Endothelial cell of hepatic sinusoid (primary cell): Measurements from ENCODE around the gene DGKB.

ENCODE experiments used
- in situ Hi-C: cut with HindIII; loops from 2 replicates; pipeline ENCODE4 v1.10.0; 2017; ENCODE audit warnings: low sequenced_read_pairs

DGKB gene

GRCh38 chr7:14861456-14861855 is 41.1 kb downstream of the DGKB start:
- in situ Hi-C loops, result no loop called here

- in situ Hi-C loops, result no loop called here
Observed at GRCh38 chr7:14859267-14859666, 43.3 kb downstream of the DGKB start.

DNA sequence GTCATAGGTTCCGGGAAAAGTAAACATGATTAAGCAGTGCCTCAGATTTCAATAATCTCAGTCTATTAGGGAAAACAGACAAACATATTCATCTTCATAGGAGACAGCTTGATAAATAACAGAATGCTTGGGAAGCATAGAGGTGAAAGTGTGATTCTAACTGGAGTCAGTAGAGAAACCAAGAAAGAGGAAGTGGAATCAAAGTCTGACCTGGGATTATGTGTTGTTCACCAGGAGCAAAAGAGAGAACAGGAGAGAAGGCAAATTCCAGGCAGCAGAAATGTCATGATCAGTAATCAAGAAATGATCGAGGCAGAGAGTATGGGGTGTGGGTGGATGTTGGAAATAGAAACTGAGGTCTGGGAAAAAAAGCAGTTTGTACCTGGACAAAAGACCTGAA is 43.7 kb downstream of the DGKB start:
- in situ Hi-C loops, result no loop called here

- in situ Hi-C loops, result no loop called here
Observed at GRCh38 chr7:14858410-14858809, 44.1 kb downstream of the DGKB start.

DNA sequence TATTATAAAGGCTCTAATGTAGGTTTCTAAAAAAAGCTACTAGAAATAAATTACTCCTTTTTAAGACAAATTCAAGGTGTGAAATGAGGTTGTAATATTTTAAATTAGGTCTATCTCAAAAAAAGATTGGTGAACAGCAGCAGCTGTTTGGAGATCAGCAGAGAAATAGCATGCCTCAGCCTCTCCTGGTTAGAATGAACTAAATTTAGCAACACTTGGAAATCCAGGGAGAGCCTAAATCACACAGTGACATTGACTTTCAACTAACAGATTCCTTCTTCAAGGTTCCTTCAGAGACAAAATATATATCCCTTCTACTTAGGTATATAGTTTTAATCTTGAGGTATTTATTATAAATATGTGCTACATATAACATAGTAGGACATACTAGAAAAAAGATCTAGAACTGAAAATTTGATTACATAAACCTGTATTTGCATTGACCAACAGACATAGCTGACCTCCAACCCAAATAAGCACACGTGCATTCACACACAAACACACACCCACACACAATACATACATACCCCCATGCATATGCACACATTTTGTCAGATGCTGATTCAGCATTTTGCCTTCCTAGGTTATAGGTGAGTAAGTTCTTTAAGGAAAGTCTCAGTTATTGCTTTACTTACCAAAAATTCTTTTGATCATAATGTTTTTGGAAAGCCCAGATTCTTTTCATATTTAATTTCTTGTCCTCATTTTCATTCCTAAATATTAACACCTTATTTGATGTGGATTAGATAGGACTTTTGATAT is 47.3 kb downstream of the DGKB start:
- in situ Hi-C loops, result no loop called here

- in situ Hi-C loops, result no loop called here
Observed at GRCh38 chr7:14854471-14854870, 48.1 kb downstream of the DGKB start.

- in situ Hi-C loops, result no loop called here
Observed at GRCh38 chr7:14851610-14852009, 50.9 kb downstream of the DGKB start.

- in situ Hi-C loops, result no loop called here
Observed at GRCh38 chr7:14850039-14850438, 52.5 kb downstream of the DGKB start.

DNA sequence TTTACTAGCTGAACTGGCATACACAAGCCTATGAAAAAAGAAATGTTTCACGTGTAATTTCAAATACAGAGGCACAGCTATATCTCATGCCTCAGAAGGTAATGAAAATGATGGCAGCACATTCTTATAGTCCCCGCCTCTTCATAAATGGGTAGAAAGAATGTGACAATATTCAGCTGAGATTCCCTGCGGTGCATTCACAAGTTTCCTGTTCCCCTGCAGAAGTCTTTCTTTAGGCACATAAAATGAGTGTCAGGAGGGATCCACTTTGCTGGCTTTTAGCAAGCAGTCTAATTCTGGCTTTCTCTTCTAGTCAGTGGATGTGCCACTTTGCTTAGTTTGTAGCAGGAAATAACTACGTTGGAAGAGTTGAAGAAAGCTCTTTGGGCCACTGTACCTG is 56.1 kb downstream of the DGKB start:
- in situ Hi-C loops, result no loop called here

DNA sequence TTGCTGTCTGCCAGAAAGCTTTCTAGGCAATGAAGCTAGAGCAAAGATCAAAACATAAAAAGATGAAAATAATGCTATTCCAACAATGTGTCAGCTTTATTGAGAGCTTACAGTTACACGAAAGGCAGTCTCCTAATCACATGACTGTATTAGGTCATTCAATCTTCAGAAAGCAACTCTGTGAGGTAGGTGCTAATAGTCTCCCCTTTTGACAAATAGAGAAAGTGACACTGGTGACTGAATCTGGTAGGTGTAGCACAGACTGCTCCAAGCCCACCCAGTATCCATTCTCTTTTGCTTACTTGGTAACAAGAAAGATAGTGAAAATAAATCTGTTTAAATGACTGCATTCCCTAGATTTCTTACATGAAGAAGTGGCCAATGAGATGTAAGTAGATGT is 58.8 kb downstream of the DGKB start:
- in situ Hi-C loops, result no loop called here

DNA sequence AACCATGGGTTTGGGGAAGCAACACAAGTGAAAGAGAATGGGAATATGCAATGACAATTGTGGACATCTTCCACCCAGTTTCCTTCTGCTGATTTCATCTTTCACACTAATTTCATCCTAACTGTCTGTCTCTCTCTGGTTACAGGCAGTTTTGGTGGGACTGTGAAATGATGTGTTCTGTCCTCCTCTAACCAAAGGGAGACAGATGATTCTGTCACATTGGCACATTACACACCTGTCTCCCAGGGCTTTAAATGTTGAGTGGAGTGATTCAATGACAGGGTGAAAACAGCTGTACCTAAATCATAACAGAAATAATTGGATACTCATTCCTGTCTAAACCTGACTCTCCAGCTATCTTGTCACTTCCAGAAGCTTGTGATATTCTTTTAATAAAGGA is 60.0 kb downstream of the DGKB start:
- in situ Hi-C loops, result no loop called here

- in situ Hi-C loops, result no loop called here
Observed at GRCh38 chr7:14841869-14842268, 60.7 kb downstream of the DGKB start.

DNA sequence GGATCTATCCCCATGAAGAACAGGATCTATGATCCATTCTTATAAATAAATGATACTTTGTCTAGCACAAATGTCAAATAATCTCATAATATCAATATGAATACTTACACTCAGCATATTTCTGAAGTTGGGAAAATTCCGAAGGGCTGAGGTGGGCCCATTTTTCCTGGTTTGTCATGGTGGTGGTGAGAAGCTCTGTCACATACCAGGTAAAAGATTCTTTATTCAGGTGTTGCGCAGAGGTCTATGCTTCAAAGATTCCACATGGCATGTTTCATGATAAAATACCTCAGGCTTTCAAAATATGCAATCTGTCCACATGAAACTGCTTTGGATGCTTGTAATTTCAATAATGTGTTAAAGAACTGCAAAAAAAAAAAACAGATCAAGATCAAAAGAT is 61.5 kb downstream of the DGKB start:
- in situ Hi-C loops, result no loop called here

DNA sequence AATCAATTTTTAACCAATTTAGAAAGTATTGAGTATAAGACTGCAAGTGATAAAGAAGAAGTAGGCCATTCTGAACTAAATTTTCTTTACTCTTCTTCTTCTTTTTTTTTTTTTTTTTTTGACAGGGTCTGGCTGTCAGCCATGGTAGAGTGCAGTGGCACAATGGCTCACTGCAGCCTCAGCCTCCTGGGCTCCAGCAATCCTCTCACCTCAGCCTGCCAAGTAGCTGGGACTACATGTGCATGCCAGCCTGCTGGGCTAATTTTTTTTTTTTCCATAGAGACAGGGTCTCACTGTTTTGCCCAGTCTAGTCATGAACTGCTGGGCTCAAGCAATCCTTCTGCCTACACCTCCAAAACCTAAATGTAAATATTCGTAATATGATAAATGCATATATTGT is 63.2 kb downstream of the DGKB start:
- in situ Hi-C loops, result no loop called here

- in situ Hi-C loops, result no loop called here
Observed at GRCh38 chr7:14837216-14837615, 65.3 kb downstream of the DGKB start.

GRCh38 chr7:14836571-14837189 is 65.9 kb downstream of the DGKB start:
- in situ Hi-C loops, result no loop called here

DNA sequence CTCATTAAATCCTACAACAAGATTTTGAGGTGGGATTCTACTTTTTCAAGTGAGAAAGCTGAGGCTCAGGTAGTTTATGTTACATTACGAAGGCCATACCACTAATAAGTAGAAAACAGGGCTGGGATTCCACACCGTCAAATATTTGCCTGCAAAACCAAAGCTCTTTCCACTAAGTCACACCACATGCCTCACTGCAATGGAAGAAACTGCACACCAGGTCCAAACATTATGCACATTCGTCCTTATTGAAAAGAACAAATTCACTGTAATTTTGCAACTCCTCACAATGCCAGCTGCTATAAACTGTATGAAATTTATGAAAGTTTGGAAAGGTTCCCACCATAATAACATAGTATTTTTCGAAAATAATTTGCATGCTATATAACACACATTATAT is 66.5 kb downstream of the DGKB start:
- in situ Hi-C loops, result no loop called here

DNA sequence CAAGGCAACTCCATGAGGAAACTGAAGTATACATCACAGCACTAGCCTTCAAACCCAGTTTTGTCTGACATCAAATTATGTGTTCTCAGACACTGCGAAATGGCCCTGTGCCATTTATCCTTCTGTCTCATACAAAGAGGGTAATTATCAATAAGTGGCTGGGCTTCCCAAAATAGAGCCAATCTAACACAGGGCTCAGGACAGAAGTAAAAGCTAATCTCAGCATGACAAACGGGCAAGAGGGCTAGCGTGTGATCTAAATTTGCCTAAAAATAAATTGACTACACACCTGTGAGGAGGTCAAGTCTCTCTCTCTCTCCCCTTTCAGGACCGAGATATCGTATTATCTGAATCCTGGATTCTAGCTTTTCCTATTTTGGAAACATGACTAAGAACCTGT is 67.2 kb downstream of the DGKB start:
- in situ Hi-C loops, result no loop called here

DNA sequence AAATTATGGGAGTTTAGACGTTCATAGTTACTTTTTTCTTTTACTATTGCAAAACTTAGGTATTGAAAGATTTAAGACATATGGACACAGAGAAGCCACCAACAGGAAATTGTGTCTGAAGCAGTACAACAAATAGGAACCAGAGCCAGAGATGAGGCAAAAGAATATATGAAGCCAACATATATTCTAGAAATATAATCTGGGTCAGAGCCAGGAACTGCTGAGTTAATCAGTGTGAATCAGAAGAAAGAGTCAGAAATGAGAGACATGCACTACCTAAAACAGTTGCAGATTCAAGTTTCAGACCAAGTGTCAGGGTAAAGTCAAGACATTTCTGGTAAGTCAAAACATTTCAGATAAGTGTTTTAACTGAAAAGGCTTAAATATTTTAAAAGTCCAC is 67.7 kb downstream of the DGKB start:
- in situ Hi-C loops, result no loop called here

DNA sequence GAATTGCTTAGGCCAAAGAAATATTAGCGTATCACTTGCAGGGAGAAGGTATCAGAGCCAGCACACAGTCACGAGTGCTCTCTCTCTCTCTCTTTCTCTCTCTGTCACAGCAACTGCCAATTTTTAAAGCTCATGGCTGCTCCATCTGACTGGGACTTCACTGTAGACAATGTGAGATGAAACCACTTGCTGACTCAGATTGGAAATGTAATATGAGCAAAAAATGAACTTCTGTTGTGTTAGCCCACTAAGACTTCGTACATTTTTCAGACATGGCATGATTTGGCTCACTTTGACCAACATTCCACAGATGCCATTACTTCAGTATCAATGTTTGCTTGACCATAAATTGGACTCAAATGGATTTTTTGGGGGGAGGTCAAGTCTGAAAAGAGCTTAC is 68.1 kb downstream of the DGKB start:
- in situ Hi-C loops, result no loop called here

GRCh38 chr7:14833707-14834106 is 68.8 kb downstream of the DGKB start:
- in situ Hi-C loops, result no loop called here

GRCh38 chr7:14828053-14828452 is 74.5 kb downstream of the DGKB start:
- in situ Hi-C loops, result no loop called here

DNA sequence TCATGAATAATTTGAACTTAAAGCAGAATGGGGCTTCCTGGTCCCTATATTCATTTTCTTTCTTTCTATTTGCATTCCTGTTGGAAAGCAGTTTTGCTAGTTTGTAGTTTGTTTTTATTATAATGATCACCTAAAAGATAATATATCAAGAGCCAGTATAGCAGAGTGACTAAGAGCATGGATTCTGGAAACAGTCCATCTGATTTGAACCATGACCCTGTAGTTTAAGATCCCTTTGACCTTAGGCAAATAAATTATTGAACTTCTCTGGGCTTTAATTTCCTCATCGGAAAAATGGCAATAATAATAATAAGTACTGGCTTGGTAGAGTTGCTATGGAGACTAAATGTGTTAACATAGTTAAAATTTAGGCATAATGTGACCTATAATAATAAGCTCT is 76.1 kb downstream of the DGKB start:
- in situ Hi-C loops, result no loop called here
